Glutamatergic neuron (in vitro differentiated cells): ENCODE measurements around the gene KLK3. TPM values are rescaled to one million over a fixed set of nuclear protein-coding genes. Genes with fewer than 3 reads are reported as not detected.

Experiments used
- DNase-seq: peaks from one replicate; pipeline ENCODE4 v3.0.0; 2022
- H3K27ac Mint-ChIP-seq: one replicate; pipeline ENCODE4 v1.8.0; 2020; ENCODE audit warnings: mild to moderate bottlenecking, mixed read lengths, inconsistent platforms; ENCODE audit not compliant: unreplicated experiment
- H3K27me3 Mint-ChIP-seq: one replicate; pipeline ENCODE4 v1.8.0; 2020; ENCODE audit warnings: mild to moderate bottlenecking, moderate library complexity, mixed read lengths, inconsistent platforms; ENCODE audit not compliant: unreplicated experiment
- H3K36me3 Mint-ChIP-seq: one replicate; pipeline ENCODE4 v1.8.0; 2020; ENCODE audit warnings: mild to moderate bottlenecking, mixed read lengths, inconsistent platforms; ENCODE audit not compliant: unreplicated experiment
- H3K4me1 Mint-ChIP-seq: one replicate; pipeline ENCODE4 v1.8.0; 2020; ENCODE audit warnings: mild to moderate bottlenecking, low read depth, mixed read lengths, inconsistent platforms; ENCODE audit not compliant: unreplicated experiment
- H3K4me3 Mint-ChIP-seq: one replicate; pipeline ENCODE4 v1.8.0; 2020; ENCODE audit warnings: mild to moderate bottlenecking, mixed read lengths, inconsistent platforms; ENCODE audit not compliant: unreplicated experiment
- H3K9me3 Mint-ChIP-seq: one replicate; pipeline ENCODE4 v1.8.0; 2020; ENCODE audit warnings: mild to moderate bottlenecking, moderate library complexity, mixed read lengths, inconsistent platforms; ENCODE audit not compliant: unreplicated experiment
- total RNA-seq: library from RNA; stranded (reverse); fragmentation: NEBNext Ultra II Directional; extraction: Animal tissue kit (Norgen Biotek cat#: 25700); gene quantifications from one replicate; pipeline ENCODE4 v1.2.1, GENCODE V29; 2021; ENCODE audit not compliant: unreplicated experiment
- TF ChIP-seq, protein P1 (sequence below): fragments of 200-600 bp; sonication (generic); IDR thresholded peaks from one replicate; pipeline ENCODE4 v1.5.0; 2021; ENCODE audit not compliant: partially characterized antibody, unreplicated experiment

Gene KLK3
- total RNA-seq, 1 donor from 2014 or later = not detected

DNA sequence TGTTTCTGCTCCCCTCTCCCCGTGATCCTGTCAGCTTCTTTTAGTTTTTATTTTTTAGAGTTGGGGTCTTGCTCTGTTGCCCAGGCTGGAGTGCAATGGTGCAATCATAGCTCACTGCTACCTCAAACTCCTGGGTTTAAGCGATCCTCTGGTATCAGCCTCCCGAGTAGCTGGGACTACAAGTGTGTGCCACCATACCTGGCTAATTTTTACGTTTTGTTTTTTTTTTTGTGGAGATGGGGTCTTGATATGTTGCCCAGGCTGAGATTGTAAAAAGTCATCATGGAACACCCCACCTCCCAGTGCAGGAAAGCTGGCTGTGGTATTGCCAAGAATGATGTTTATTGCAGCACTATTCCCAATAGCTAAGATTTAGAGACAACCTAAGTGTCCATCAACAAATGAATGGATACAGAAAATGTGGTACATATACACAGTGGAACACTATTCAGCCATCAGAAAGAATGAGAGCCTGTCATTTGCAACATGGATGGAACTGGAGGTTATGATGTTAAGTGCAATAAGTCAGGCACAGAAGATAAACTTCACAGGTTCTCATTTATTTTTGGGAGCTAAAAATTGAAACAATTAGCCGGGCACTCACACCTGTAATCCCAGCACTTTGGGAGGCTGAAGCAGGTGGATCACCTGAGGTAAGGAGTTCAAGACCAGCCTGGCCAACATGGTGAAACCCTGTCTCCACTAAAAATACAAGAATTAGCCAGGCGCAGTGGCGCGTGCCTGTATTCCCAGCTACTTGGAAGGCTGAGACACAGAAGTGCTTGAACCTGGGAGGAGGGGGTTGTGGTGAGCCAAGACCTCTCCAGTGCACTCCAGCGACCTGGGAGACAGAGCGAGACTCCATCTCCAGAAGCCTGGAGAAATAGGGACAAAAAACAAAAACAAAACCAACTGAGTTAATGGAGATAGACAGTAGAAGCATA lies 14.7 kb upstream of the KLK3 start:
- Mint-ChIP-seq H3K9me3 (peaks cover 24% of the 10 kb centered on the region), H3K4me1 (no peaks in the 10 kb centered on the region), H3K36me3 (peaks cover 14% of the 10 kb centered on the region), H3K27ac (no peak overlapping the region), H3K4me3 (no peak overlapping the region), H3K27me3 (peaks cover 13% of the 10 kb centered on the region)
- TF ChIP-seq, protein P1, sequence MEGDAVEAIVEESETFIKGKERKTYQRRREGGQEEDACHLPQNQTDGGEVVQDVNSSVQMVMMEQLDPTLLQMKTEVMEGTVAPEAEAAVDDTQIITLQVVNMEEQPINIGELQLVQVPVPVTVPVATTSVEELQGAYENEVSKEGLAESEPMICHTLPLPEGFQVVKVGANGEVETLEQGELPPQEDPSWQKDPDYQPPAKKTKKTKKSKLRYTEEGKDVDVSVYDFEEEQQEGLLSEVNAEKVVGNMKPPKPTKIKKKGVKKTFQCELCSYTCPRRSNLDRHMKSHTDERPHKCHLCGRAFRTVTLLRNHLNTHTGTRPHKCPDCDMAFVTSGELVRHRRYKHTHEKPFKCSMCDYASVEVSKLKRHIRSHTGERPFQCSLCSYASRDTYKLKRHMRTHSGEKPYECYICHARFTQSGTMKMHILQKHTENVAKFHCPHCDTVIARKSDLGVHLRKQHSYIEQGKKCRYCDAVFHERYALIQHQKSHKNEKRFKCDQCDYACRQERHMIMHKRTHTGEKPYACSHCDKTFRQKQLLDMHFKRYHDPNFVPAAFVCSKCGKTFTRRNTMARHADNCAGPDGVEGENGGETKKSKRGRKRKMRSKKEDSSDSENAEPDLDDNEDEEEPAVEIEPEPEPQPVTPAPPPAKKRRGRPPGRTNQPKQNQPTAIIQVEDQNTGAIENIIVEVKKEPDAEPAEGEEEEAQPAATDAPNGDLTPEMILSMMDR = no peak
- no peak for DNase-seq

DNA sequence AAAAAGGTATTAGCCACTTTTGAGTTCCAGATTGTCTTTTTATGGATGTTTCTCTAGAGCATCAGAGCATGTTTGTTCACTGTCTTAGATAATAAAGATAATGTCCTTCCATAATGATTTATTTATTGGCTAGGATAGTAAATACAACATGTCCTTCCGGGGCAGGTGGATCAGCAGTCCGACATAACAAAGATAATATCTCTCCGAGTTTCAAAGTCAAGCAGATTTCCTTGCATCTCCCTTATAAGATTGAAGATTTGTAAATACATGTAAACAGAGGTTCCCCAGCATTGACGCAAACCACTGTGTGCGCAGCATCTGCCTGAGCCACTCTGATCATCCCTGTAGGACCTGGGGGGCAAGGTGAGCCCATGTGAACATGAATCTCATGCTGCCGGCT lies 12.6 kb upstream of the KLK3 start:
- H3K36me3 Mint-ChIP-seq = peaks cover 14% of the 10 kb centered on the region
- TF ChIP-seq, protein P1 = no peak
- no peaks in the 10 kb centered on the region for H3K4me1 Mint-ChIP-seq

DNA sequence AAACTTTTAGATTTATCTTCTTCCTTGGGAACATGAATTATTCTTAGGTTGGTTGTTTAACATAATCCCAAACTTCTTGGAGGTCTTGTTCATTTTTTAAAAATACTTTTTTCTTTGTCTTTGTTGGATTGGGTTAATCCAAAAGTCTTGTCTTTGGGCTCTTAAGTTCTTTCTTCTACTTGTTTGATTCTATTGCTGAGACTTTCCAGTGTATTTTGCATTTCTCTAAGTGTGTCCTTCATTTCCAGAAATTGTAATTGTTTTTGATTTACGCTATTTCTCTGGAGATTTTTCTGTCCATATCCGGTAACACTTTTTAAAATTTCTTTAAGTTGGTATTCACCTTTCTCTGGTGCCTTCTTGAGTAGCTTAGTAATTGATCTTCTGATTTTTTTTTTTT lies 11.5 kb upstream of the KLK3 start:
- Mint-ChIP-seq H3K36me3 (peaks cover 14% of the 10 kb centered on the region), H3K27me3 (peaks cover 9% of the 10 kb centered on the region), H3K9me3 (peaks cover 15% of the 10 kb centered on the region), H3K27ac (no peak overlapping the region), H3K4me1 (no peaks in the 10 kb centered on the region), H3K4me3 (no peak overlapping the region)
- DNase-seq = no peak
- TF ChIP-seq, protein P1 = no peak

More for the DNA sequence above, 12.6 kb upstream of the KLK3 start:
- no peak overlapping the region for H3K27ac Mint-ChIP-seq
- H3K27me3 Mint-ChIP-seq = peaks cover 9% of the 10 kb centered on the region
- no peak overlapping the region for H3K4me3 Mint-ChIP-seq
- DNase-seq = no peak
- peaks cover 18% of the 10 kb centered on the region for H3K9me3 Mint-ChIP-seq

DNA sequence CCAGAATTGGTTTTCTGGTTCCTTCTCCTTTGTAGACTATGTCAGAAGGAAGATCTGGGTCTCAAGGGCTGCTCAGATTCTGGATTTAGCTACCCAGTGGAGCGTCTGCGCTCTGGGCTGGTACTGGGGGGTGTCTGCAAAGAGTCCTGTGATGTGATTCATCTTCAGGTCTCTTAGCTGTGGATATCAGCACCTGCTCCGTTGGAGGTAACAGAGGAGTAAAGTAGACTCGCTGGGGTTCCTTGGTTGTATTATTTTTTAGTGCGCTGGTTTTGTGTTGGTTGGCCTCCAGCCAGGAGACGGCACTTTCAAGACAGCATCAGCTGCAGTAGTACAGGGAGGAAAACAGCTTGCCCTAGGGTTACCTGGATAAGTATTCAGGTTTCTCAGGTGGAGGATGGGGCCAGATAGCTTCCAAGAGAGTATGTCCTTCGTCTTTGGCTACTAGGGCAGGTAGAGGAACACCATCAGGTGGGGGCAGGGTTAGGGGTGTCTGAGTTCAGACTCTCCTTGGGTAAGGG lies 11.0 kb upstream of the KLK3 start:
- no peak overlapping the region for H3K4me3 Mint-ChIP-seq
- peaks cover 9% of the 10 kb centered on the region for H3K27me3 Mint-ChIP-seq
- H3K27ac Mint-ChIP-seq = no peak overlapping the region
- DNase-seq = no peak
- H3K4me1 Mint-ChIP-seq = no peaks in the 10 kb centered on the region
- peaks cover 14% of the 10 kb centered on the region for H3K36me3 Mint-ChIP-seq
- TF ChIP-seq, protein P1 = no peak
- H3K9me3 Mint-ChIP-seq = peaks cover 15% of the 10 kb centered on the region
